ENCODE measurements around the gene C9orf85. TPM values are rescaled to one million over a fixed set of nuclear protein-coding genes. Genes with fewer than 3 reads are reported as not detected.

Gene C9orf85
- total and polyA plus RNA-seq, 10 of the 15 experiments (the other 5 are each of a cell fraction or from before 2014, with no cell fraction given), result 9.1 to 22.6 (median 16.4) TPM

DNA sequence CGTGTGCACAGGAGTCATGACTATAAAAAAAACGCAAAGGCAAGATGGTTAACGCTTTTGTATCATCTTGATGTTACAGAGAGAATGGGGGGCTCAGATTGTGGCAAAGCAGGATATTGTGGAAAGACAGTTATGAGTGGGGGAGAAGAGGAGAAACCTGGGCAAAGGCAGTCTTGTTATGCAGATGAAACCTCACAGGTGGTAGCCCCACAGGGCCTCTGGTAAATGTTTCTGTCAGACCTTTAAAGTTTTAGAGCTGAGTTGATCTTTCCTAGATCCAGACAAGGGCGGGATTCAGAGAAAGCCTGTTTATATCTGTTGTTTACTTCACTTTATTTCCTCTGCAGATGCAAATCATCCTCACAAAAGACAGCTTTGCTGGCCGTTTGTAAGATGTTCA lies 55.2 kb downstream of the C9orf85 start:
- FAIRE-seq (no peak), ATAC-seq (no peak), DNase-seq (ENCODE audit: low read depth, low spot score) (no peak)
- TF ChIP-seq, protein P1, sequence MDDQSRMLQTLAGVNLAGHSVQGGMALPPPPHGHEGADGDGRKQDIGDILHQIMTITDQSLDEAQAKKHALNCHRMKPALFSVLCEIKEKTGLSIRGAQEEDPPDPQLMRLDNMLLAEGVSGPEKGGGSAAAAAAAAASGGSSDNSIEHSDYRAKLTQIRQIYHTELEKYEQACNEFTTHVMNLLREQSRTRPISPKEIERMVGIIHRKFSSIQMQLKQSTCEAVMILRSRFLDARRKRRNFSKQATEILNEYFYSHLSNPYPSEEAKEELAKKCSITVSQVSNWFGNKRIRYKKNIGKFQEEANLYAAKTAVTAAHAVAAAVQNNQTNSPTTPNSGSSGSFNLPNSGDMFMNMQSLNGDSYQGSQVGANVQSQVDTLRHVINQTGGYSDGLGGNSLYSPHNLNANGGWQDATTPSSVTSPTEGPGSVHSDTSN (IDR thresholded peaks at IDR 0.05; ENCODE audit: insufficient replicate concordance, low read depth, low read length), result no peak
- TF ChIP-seq EZH2 (IDR thresholded peaks at IDR 0.05; ENCODE audit: borderline replicate concordance, control insufficient read depth, low read depth, low read length), result no peak
- no peak for TF ChIP-seq STAT1 (conservative IDR thresholded peaks at IDR 0.05)
- no peak for TF ChIP-seq ETV6 (conservative IDR thresholded peaks at IDR 0.05 in 1 of 2, IDR thresholded peaks at IDR 0.05 in 1 of 2; ENCODE audit: borderline replicate concordance in 1 of 2, low read depth in 1 of 2)
- H3K4me3 ChIP-seq, result no peak overlapping the region
- no peaks in the 10 kb centered on the region; a peak in 1 of 4 replicates for H3K36me3 ChIP-seq (ENCODE audit: control insufficient read depth in 2 of 2, insufficient read depth in 2 of 2, low read length in 1 of 2)
- H3K27ac ChIP-seq (ENCODE audit: control insufficient read depth, insufficient read depth), result no peak overlapping the region
- no peak overlapping the region for H3K4me2 ChIP-seq (ENCODE audit: control insufficient read depth, insufficient read depth)
- ChIA-PET RAD21 (ENCODE audit: unreplicated experiment) (no interaction called here), POLR2A (no interaction called here), SMC1A (ENCODE audit: uncharacterized antibody, unreplicated experiment) (no interaction called here), CTCF (interaction anchor here (0.7 kb wide), 1 partner anchor 856 kb away, joined by 3 read pairs; no protein-coding TSS in a partner anchor)
- H3K9ac ChIP-seq (ENCODE audit: control insufficient read depth, insufficient read depth, low read length), result no peak overlapping the region
- intact Hi-C loops (cut with micrococcal nuclease; ENCODE audit: unreplicated experiment) (no loop called here), in situ Hi-C loops (cut with MboI) (no loop called here)
- no TSS peak for BruUV-seq (replicated peaks)
- H3K79me2 ChIP-seq (ENCODE audit: control insufficient read depth, insufficient read depth, low read length), result no peaks in the 10 kb centered on the region
- H3K9me3 ChIP-seq (replicated peaks; ENCODE audit: control insufficient read depth, insufficient read depth, low read length), result peaks cover 3% of the 10 kb centered on the region; the same call in 1 of the 3 replicates
- no peaks in the 10 kb centered on the region for H4K20me1 ChIP-seq (ENCODE audit: control insufficient read depth, insufficient read depth)
- H2AFZ ChIP-seq (ENCODE audit: control insufficient read depth, low read depth, low read length), result no peak overlapping the region
- H3K27me3 ChIP-seq (replicated peaks in 1 of 2; ENCODE audit: control insufficient read depth in 2 of 2, insufficient read depth in 2 of 2, low read length in 1 of 2), result no peaks in the 10 kb centered on the region
- no peaks in the 10 kb centered on the region for H3K4me1 ChIP-seq (ENCODE audit: control insufficient read depth, insufficient read depth, low read length)
- WGBS (ENCODE audit: insufficient coverage, insufficient replicate concordance, low lambda C conversion rate, missing lambda C conversion rate), result 80% methylated on average over 5 of the region's 5 CpGs

DNA sequence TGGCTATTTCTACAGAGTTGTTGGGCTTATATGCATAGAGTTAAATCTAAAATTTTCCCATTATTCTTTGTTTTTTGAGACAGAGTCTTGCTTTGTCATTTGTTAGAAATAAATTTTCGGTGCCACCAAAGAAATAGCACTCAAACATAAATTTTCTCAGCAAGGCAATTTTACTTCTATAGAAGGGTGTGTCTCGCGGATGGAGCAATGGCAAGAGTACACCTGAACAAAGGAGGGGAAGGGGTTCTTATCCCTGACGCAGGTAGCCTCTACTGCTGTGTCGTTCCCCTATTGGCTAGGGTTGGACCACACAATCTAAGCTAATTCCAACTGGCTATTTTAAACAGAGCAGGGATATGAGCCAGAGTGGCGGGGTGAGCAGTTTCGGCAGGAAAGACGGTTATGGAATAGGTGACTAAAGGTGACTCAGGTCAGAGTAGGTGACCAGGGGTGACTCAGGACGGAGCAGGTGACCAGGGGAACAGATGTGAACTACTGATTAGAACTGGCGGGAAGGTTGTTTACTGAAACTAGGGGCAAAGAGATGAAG lies 57.2 kb downstream of the C9orf85 start:
- BruUV-seq (replicated peaks), result no TSS peak
- H3K4me3 ChIP-seq, result no peak overlapping the region
- intact Hi-C loops (cut with micrococcal nuclease; ENCODE audit: unreplicated experiment) (no loop called here), in situ Hi-C loops (cut with MboI) (no loop called here)
- RAD21 ChIA-PET (ENCODE audit: unreplicated experiment), result no interaction called here
- CTCF ChIA-PET, result no interaction called here
- no peaks in the 10 kb centered on the region for H3K4me1 ChIP-seq (ENCODE audit: control insufficient read depth, insufficient read depth, low read length)
- no peak for TF ChIP-seq RB1 (IDR thresholded peaks at IDR 0.05; ENCODE audit: borderline replicate concordance)
- TF ChIP-seq, protein P2, sequence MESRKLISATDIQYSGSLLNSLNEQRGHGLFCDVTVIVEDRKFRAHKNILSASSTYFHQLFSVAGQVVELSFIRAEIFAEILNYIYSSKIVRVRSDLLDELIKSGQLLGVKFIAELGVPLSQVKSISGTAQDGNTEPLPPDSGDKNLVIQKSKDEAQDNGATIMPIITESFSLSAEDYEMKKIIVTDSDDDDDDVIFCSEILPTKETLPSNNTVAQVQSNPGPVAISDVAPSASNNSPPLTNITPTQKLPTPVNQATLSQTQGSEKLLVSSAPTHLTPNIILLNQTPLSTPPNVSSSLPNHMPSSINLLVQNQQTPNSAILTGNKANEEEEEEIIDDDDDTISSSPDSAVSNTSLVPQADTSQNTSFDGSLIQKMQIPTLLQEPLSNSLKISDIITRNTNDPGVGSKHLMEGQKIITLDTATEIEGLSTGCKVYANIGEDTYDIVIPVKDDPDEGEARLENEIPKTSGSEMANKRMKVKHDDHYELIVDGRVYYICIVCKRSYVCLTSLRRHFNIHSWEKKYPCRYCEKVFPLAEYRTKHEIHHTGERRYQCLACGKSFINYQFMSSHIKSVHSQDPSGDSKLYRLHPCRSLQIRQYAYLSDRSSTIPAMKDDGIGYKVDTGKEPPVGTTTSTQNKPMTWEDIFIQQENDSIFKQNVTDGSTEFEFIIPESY (IDR thresholded peaks at IDR 0.05), result peak; percentile 54; the same call in 1 of the 2 replicates
- TF ChIP-seq ATF7 (IDR thresholded peaks at IDR 0.05; ENCODE audit: low read depth), result no peak
- TF ChIP-seq, protein P3, sequence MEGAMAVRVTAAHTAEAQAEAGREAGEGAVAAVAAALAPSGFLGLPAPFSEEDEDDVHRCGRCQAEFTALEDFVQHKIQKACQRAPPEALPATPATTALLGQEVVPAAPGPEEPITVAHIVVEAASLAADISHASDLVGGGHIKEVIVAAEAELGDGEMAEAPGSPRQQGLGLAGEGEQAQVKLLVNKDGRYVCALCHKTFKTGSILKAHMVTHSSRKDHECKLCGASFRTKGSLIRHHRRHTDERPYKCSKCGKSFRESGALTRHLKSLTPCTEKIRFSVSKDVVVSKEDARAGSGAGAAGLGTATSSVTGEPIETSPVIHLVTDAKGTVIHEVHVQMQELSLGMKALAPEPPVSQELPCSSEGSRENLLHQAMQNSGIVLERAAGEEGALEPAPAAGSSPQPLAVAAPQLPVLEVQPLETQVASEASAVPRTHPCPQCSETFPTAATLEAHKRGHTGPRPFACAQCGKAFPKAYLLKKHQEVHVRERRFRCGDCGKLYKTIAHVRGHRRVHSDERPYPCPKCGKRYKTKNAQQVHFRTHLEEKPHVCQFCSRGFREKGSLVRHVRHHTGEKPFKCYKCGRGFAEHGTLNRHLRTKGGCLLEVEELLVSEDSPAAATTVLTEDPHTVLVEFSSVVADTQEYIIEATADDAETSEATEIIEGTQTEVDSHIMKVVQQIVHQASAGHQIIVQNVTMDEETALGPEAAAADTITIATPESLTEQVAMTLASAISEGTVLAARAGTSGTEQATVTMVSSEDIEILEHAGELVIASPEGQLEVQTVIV (IDR thresholded peaks at IDR 0.05; ENCODE audit: borderline replicate concordance, partially characterized antibody), result no peak
- 0 out of 2 replicates have a peak, but pooled peaks have one; percentile 29 for TF ChIP-seq CBX5 (IDR thresholded peaks at IDR 0.05; ENCODE audit: low read depth)
- H3K9me3 ChIP-seq (replicated peaks; ENCODE audit: control insufficient read depth, insufficient read depth, low read length), result peaks cover 3% of the 10 kb centered on the region; the same call in 1 of the 3 replicates
- H3K36me3 ChIP-seq (ENCODE audit: control insufficient read depth in 2 of 2, insufficient read depth in 2 of 2, low read length in 1 of 2), result no peaks in the 10 kb centered on the region; a peak in 1 of 4 replicates
- no peak overlapping the region for H3K4me2 ChIP-seq (ENCODE audit: control insufficient read depth, insufficient read depth)
- ATAC-seq (no peak), FAIRE-seq (no peak), DNase-seq (ENCODE audit: low read depth, low spot score) (no peak)
- no peak overlapping the region for H3K27ac ChIP-seq (ENCODE audit: control insufficient read depth, insufficient read depth)
- WGBS (ENCODE audit: insufficient coverage, insufficient replicate concordance, low lambda C conversion rate, missing lambda C conversion rate), result 89% methylated on average over 10 of the region's 10 CpGs
- POLR2A ChIA-PET, result no interaction called here
- no peak overlapping the region for H2AFZ ChIP-seq (ENCODE audit: control insufficient read depth, low read depth, low read length)
- H3K9ac ChIP-seq (ENCODE audit: control insufficient read depth, insufficient read depth, low read length), result no peak overlapping the region
- no peaks in the 10 kb centered on the region for H3K79me2 ChIP-seq (ENCODE audit: control insufficient read depth, insufficient read depth, low read length)
- SMC1A ChIA-PET (ENCODE audit: uncharacterized antibody, unreplicated experiment), result no interaction called here
- H3K27me3 ChIP-seq (replicated peaks in 1 of 2; ENCODE audit: control insufficient read depth in 2 of 2, insufficient read depth in 2 of 2, low read length in 1 of 2), result no peaks in the 10 kb centered on the region
- no peaks in the 10 kb centered on the region for H4K20me1 ChIP-seq (ENCODE audit: control insufficient read depth, insufficient read depth)
